Lung (tissue), 12 donors: Measurements from ENCODE around the gene LIPC. TPM values are rescaled to one million over a fixed set of nuclear protein-coding genes. Genes with fewer than 3 reads are reported as not detected.

ENCODE experiments used
- ATAC-seq: fragments of 200-7000 bp; cut with Tn5 transposase; one replicate; pipeline ENCODE4 v1.9.1; 2020; ENCODE audit warnings: moderate number of reproducible peaks; ENCODE audit not compliant: insufficient read depth, low FRiP score
- DNase-seq, 3 donors: peaks; one replicate each; pipeline ENCODE4 v3.0.0-alpha.2; 2013 to 2017
- H3K27ac ChIP-seq, 2 donors: one replicate each; pipeline ENCODE4 v1.5.1; 2013; ENCODE audit warnings: mild to moderate bottlenecking in 2 of 2, moderate library complexity in 2 of 2, control low read depth in 1 of 2, inconsistent platforms in 1 of 2, low read depth in 1 of 2, low read length in 1 of 2
- H3K27me3 ChIP-seq, 3 donors: one replicate each; pipeline ENCODE4 v1.5.1; 2013; ENCODE audit warnings: low read length in 2 of 3; ENCODE audit not compliant: control insufficient read depth in 3 of 3, insufficient read depth in 3 of 3
- H3K36me3 ChIP-seq, 4 donors: one replicate each; pipeline ENCODE4 v1.5.1; 2013; ENCODE audit warnings: low read length in 4 of 4, mild to moderate bottlenecking in 1 of 4, moderate library complexity in 1 of 4; ENCODE audit not compliant: control insufficient read depth in 4 of 4, insufficient read depth in 4 of 4
- H3K4me1 ChIP-seq, 5 donors: one replicate each; pipeline ENCODE4 v1.5.1; 2013; ENCODE audit warnings: low read length in 5 of 5, mild to moderate bottlenecking in 2 of 5, moderate library complexity in 1 of 5; ENCODE audit not compliant: control insufficient read depth in 5 of 5, insufficient read depth in 5 of 5
- H3K4me3 ChIP-seq: one replicate; pipeline ENCODE4 v1.5.1; 2013; ENCODE audit warnings: mild to moderate bottlenecking, control low read depth, moderate library complexity
- H3K9ac ChIP-seq, 2 donors: one replicate each; pipeline ENCODE4 v1.5.1; 2013; ENCODE audit warnings: low read length in 2 of 2, control low read depth in 1 of 2; ENCODE audit not compliant: insufficient read depth in 1 of 2
- H3K9me3 ChIP-seq, 4 donors: one replicate each; pipeline ENCODE4 v1.5.1; 2013; ENCODE audit warnings: low read length in 3 of 4, mild to moderate bottlenecking in 1 of 4, moderate library complexity in 1 of 4; ENCODE audit not compliant: control insufficient read depth in 4 of 4, insufficient read depth in 3 of 4
- CTCF ChIP-seq: IDR thresholded peaks from 2 replicates; pipeline ENCODE4 v1.5.1; 2012; ENCODE audit warnings: mild to moderate bottlenecking; ENCODE audit errors: control extremely low read depth, extremely low read depth
- WGBS, 2 donors: extraction: QIAGEN DNeasy Blood & Tissue Kit; methylation state at CpG; one replicate each; pipeline ENCODE4 v1.1.7; 2013; 5-methylcytosine and 5-hydroxymethylcytosine counted together
- polyA plus RNA-seq, 2 donors: library from polyadenylated mRNA; stranded (reverse); fragments of 200-250 nt; gene quantifications; one replicate each; pipeline ENCODE4 v1.2.1, GENCODE V29; 2013
- total RNA-seq, 2 donors: library from RNA; depleted of rRNA in 1 of 2; stranded (reverse); fragments of >200 nt in 1 of 2; gene quantifications; one replicate each; pipeline ENCODE4 v1.2.1, GENCODE V29; 2014 to 2021
- donor health status: control.
- donor health status: control.
- donor health status: Bipolar disorder and iron deficiency.
- donor health status: healthy.
- donor health status: DM: yes; HTN: yes; CAD: no.

LIPC gene
- total and polyA plus RNA-seq, 4 donors, result 0.20 to 0.57 (median 0.40) TPM

- Histone ChIP-seq H3K4me1 (peaks cover 0 to 5% (median 0%) of the 10 kb centered on the region in 5 donors), H3K27ac (no peak overlapping the region), H3K9ac (no peak overlapping the region), H3K36me3 (no peaks in the 10 kb centered on the region), H3K9me3 (no peaks in the 10 kb centered on the region), H3K4me3 (no peak overlapping the region), H3K27me3 (no peaks in the 10 kb centered on the region)
- WGBS, 2 donors, result 83 to 84% methylated on average over 7 of the region's 7 CpGs
- DNase-seq (no peak), ATAC-seq (no peak)
- no peak for TF ChIP-seq CTCF
These were observed 98.3 kb downstream of the LIPC start for GRCh38 chr15:58530056-58530590.

GRCh38 chr15:58532126-58532525 is 100.3 kb downstream of the LIPC start:
- peaks cover 0 to 2% (median 0%) of the 10 kb centered on the region in 3 donors for H3K27me3 ChIP-seq
- peaks cover 0 to 5% (median 0%) of the 10 kb centered on the region in 5 donors for H3K4me1 ChIP-seq
- WGBS, 2 donors, result 93 to 94% methylated on average over 3 of the region's 3 CpGs
- H3K4me3 ChIP-seq, result no peak overlapping the region
- no peak overlapping the region for H3K27ac ChIP-seq
- DNase-seq (no peak), ATAC-seq (no peak)
- no peaks in the 10 kb centered on the region for H3K9me3 ChIP-seq
- no peaks in the 10 kb centered on the region for H3K36me3 ChIP-seq
- no peak overlapping the region for H3K9ac ChIP-seq
- TF ChIP-seq CTCF, result no peak

- no peak overlapping the region for H3K27ac ChIP-seq
- peaks cover 0 to 2% (median 0%) of the 10 kb centered on the region in 3 donors for H3K27me3 ChIP-seq
These were observed 102.8 kb downstream of the LIPC start for GRCh38 chr15:58534556-58534955.

More at GRCh38 chr15:58534556-58534955, 102.8 kb downstream of the LIPC start:
- no peaks in the 10 kb centered on the region for H3K36me3 ChIP-seq
- ATAC-seq, result no peak
- no peak for DNase-seq
- no peak overlapping the region for H3K4me3 ChIP-seq
- H3K9ac ChIP-seq, result no peak overlapping the region
- WGBS, 2 donors, result 88 to 95% methylated on average over 1 of the region's 1 CpG
- no peaks in the 10 kb centered on the region for H3K9me3 ChIP-seq
- H3K4me1 ChIP-seq, result peaks cover 0 to 5% (median 0%) of the 10 kb centered on the region in 5 donors
- no peak for TF ChIP-seq CTCF
